ENCODE measurements around the gene ABCC3. TPM values are rescaled to one million over a fixed set of nuclear protein-coding genes. Genes with fewer than 3 reads are reported as not detected.

ABCC3 gene
- total and polyA plus RNA-seq, 9 of the 15 experiments (the other 6 are each of a cell fraction or from before 2014, with no cell fraction given) = 0.03 to 1.6 (median 0.42) TPM; not detected in 5

GRCh38 chr17:50708050-50709000 is 73.6 kb downstream of the ABCC3 start (continued):
- TF ChIP-seq POLR3G (IDR thresholded peaks at IDR 0.05; ENCODE audit: extremely low read depth, insufficient read length, insufficient replicate concordance) (no peak), ILF3 (IDR thresholded peaks at IDR 0.05; ENCODE audit: borderline replicate concordance) (no peak), TEAD4 (IDR thresholded peaks at IDR 0.05; ENCODE audit: low read length) (peak; percentile 4; the same call in 1 of the 2 replicates), TEAD4 (CRISPR knock-in tag; IDR thresholded peaks at IDR 0.05; ENCODE audit: borderline replicate concordance) (no peak), ERF (CRISPR knock-in tag; IDR thresholded peaks at IDR 0.05) (0 out of 2 replicates have a peak, but pooled peaks have one; percentile 11), U2AF2 (optimal IDR thresholded peaks at IDR 0.05; ENCODE audit: low read depth, low read length) (no peak), JUNB (CRISPR knock-in tag; conservative IDR thresholded peaks at IDR 0.05) (no peak), GATA2 (CRISPR knock-in tag; IDR thresholded peaks at IDR 0.05) (0 out of 2 replicates have a peak, but pooled peaks have one; percentile 42), HEY1 (CRISPR knock-in tag; IDR thresholded peaks at IDR 0.05; ENCODE audit: borderline replicate concordance) (0 out of 2 replicates have a peak, but pooled peaks have one; percentile 24), ZNF668 (CRISPR knock-in tag; IDR thresholded peaks at IDR 0.05) (0 out of 2 replicates have a peak, but pooled peaks have one; percentile 51), ARID1B (IDR thresholded peaks at IDR 0.05) (peak; percentile 44; the same call in 1 of the 2 replicates), SMAD1 (IDR thresholded peaks at IDR 0.05; ENCODE audit: low read depth, low read length, partially characterized antibody) (peak; percentile 1), ZNF766 (CRISPR knock-in tag; conservative IDR thresholded peaks at IDR 0.05) (peak; percentile 28; the same call in 1 of the 2 replicates), ELF1 (tag; IDR thresholded peaks at IDR 0.05) (0 out of 2 replicates have a peak, but pooled peaks have one; percentile 8), GABPA (tag; conservative IDR thresholded peaks at IDR 0.05; ENCODE audit: low read depth) (peak; percentile 77), MAFK (IDR thresholded peaks at IDR 0.05; ENCODE audit: low read length) (peak; percentile 39; the same call in 1 of the 2 replicates), CTCFL (IDR thresholded peaks at IDR 0.05; ENCODE audit: borderline replicate concordance, insufficient read depth, low read depth, low read length, poor library complexity, severe bottlenecking) (no peak), FOXA3 (CRISPR knock-in tag; conservative IDR thresholded peaks at IDR 0.05 in 1 of 2, IDR thresholded peaks at IDR 0.05 in 1 of 2) (0 out of 4 replicates have a peak, but pooled peaks have one; percentile 1 to 41), GTF2A2 (tag; IDR thresholded peaks at IDR 0.05) (0 out of 2 replicates have a peak, but pooled peaks have one; percentile 3), HMG20B (CRISPR knock-in tag; IDR thresholded peaks at IDR 0.05) (no peak), ZNF655 (CRISPR knock-in tag; IDR thresholded peaks at IDR 0.05) (no peak), GTF2E2 (tag; IDR thresholded peaks at IDR 0.05) (peak; percentile 74), TCF3 (CRISPR knock-in tag; IDR thresholded peaks at IDR 0.05) (0 out of 2 replicates have a peak, but pooled peaks have one; percentile 46)
